ENCODE data around the gene HOXC13.

GRCh38 chr12:53965281-53966084, 26.9 kb downstream of the HOXC13 start:
- TF ChIP-seq L3MBTL2 (conservative IDR thresholded peaks at IDR 0.05), result peak; percentile 28; the same call in 1 of the 2 replicates
- TF ChIP-seq SUZ12 (IDR thresholded peaks at IDR 0.05), result no peak
- TF ChIP-seq ARNT (IDR thresholded peaks at IDR 0.05), result no peak
- no peak for TF ChIP-seq ZNF384 (IDR thresholded peaks at IDR 0.05)
- TF ChIP-seq NFRKB (IDR thresholded peaks at IDR 0.05), result no peak
- TF ChIP-seq BHLHE40 (IDR thresholded peaks at IDR 0.05; ENCODE audit: borderline replicate concordance), result no peak
- no peak for TF ChIP-seq ELF4 (IDR thresholded peaks at IDR 0.05)
- no peak for TF ChIP-seq SP1 (IDR thresholded peaks at IDR 0.05)

Measured in HEK293T (cell line).